HepG2 (cell line): ENCODE results near the gene PLSCR4. TPM values are rescaled to one million over a fixed set of nuclear protein-coding genes. Genes with fewer than 3 reads are reported as not detected.

Experiments
- ATAC-seq: fragments of 200-7000 bp; cut with Tn5 transposase; 3 replicates; pipeline ENCODE4 v1.9.1; 2020; ENCODE audit warnings: mild to moderate bottlenecking, moderate library complexity
- BruUV-seq: library from RNA; stranded (reverse); fragments of 400-500 nt; replicated peaks from 2 replicates; lab custom pipeline; 2021; lab: Mats Ljungman, UMichigan
- CTCF ChIA-PET: fragments of 300-600 bp; formaldehyde crosslinking; extraction: SDS; loops from one replicate; lab custom pipeline; 2021; ENCODE audit warnings: low total read pairs, inconsistent platforms, low intra/inter-chr PET ratio; lab: Yijun Ruan, JAX
- POLR2A ChIA-PET: fragments of 350-600 bp; sonication (Branson Sonifier 250); formaldehyde crosslinking; loops from one replicate; lab custom pipeline; 2020; ENCODE audit warnings: antibody characterized with exemption, inconsistent platforms; lab: Yijun Ruan, JAX
- DNase-seq: peaks from one replicate; pipeline ENCODE4 v3.0.0-alpha.2; 2015; ENCODE audit warnings: low spot score
- FAIRE-seq: peaks from 3 replicates; lab custom pipeline; 2011; peaks lifted over from hg19 to GRCh38; lab: Jason Lieb, UNC
- H2AFZ ChIP-seq: one replicate; pipeline ENCODE4 v1.6.1; 2011; ENCODE audit warnings: low read length, inconsistent platforms
- H3K27ac ChIP-seq: fragments of 300-600 bp; 3 replicates; pipeline ENCODE4 v1.8.0; 2011; ENCODE audit warnings: mixed run types, mild to moderate bottlenecking, mixed read lengths, low read length, inconsistent platforms; ENCODE audit not compliant: insufficient read depth; ENCODE audit errors: extremely low read length
- H3K27me3 ChIP-seq, 2 experiments: fragments of 200-600 bp in 1 of 2; 2 replicates in 1 of 2; 3 replicates in 1 of 2; pipeline versions ENCODE4 v1.6.0 to v1.8.0; 2011; ENCODE audit warnings: low read length in 2 of 2, mild to moderate bottlenecking in 2 of 2, moderate library complexity in 2 of 2, inconsistent platforms in 1 of 2; ENCODE audit not compliant: insufficient read depth in 2 of 2, control insufficient read depth in 1 of 2
- H3K36me3 ChIP-seq, 2 experiments: fragments of 200-600 bp in 1 of 2; replicated peaks in 1 of 2; 2 replicates in 1 of 2; 3 replicates in 1 of 2; pipeline versions ENCODE4 v1.5.1 to v1.8.0; 2011; ENCODE audit warnings: low read length in 2 of 2, inconsistent platforms in 1 of 2; ENCODE audit not compliant: insufficient read depth in 2 of 2, control insufficient read depth in 1 of 2
- H3K4me1 ChIP-seq: 2 replicates; pipeline ENCODE4 v1.5.1; 2012; ENCODE audit warnings: low read length, inconsistent platforms; ENCODE audit not compliant: insufficient read depth
- H3K4me2 ChIP-seq: 2 replicates; pipeline ENCODE4 v1.6.0; 2011; ENCODE audit warnings: low read depth, low read length, inconsistent platforms
- H3K4me3 ChIP-seq, 3 experiments: fragments of 200-600 bp in 1 of 3; sonication (generic), shearing (Covaris generic) in 1 of 3; replicated peaks in 1 of 3; 2 replicates each; pipeline ENCODE4 v1.5.1; 2011 to 2016; ENCODE audit warnings: low read length in 3 of 3, inconsistent platforms in 2 of 3, low read depth in 2 of 3, mild to moderate bottlenecking in 2 of 3, control low read depth in 1 of 3, mixed read lengths in 1 of 3; ENCODE audit not compliant: insufficient read depth in 1 of 3
- H3K79me2 ChIP-seq: one replicate; pipeline ENCODE4 v1.6.1; 2011; ENCODE audit warnings: low read length, inconsistent platforms; ENCODE audit not compliant: insufficient read depth
- H3K9ac ChIP-seq: 2 replicates; pipeline ENCODE4 v1.6.0; 2011; ENCODE audit warnings: mild to moderate bottlenecking, low read depth, low read length, inconsistent platforms; ENCODE audit not compliant: insufficient read depth
- H3K9me3 ChIP-seq: 2 replicates; pipeline ENCODE4 v1.5.1; 2012; ENCODE audit warnings: mild to moderate bottlenecking, low read length
- H4K20me1 ChIP-seq: 2 replicates; pipeline ENCODE4 v1.6.0; 2011; ENCODE audit warnings: inconsistent platforms, mild to moderate bottlenecking, low read length, moderate library complexity; ENCODE audit not compliant: insufficient read depth
- AHDC1 ChIP-seq: sonication (generic); formaldehyde crosslinking; IDR thresholded peaks from 2 replicates; pipeline ENCODE4 v1.5.1; 2020; ENCODE audit warnings: mild to moderate bottlenecking, missing genetic modification reagents, borderline replicate concordance
- KLF13 ChIP-seq: sonication (generic); formaldehyde crosslinking; IDR thresholded peaks from 2 replicates; pipeline ENCODE4 v1.4.0; 2020; ENCODE audit warnings: mild to moderate bottlenecking, missing genetic modification reagents
- MAX ChIP-seq: IDR thresholded peaks from 2 replicates; pipeline ENCODE4 v1.6.1; 2012; ENCODE audit warnings: inconsistent platforms
- MTF2 ChIP-seq: sonication (generic); formaldehyde crosslinking; IDR thresholded peaks from 2 replicates; pipeline ENCODE4 v1.5.0; 2020; ENCODE audit warnings: missing genetic modification reagents, borderline replicate concordance
- NCOA1 ChIP-seq: sonication (generic); formaldehyde crosslinking; IDR thresholded peaks from 2 replicates; pipeline ENCODE4 v1.9.0; 2021; ENCODE audit warnings: missing genetic modification reagents
- NFYB ChIP-seq: sonication (generic); formaldehyde crosslinking; IDR thresholded peaks from 2 replicates; pipeline ENCODE4 v1.4.0; 2020; ENCODE audit warnings: missing genetic modification reagents
- PATZ1 ChIP-seq: sonication (generic); formaldehyde crosslinking; IDR thresholded peaks from 2 replicates; pipeline ENCODE4 v1.4.0; 2020; ENCODE audit warnings: missing genetic modification reagents
- ZNF124 ChIP-seq: sonication (generic); formaldehyde crosslinking; IDR thresholded peaks from 2 replicates; pipeline ENCODE4 v1.4.0; 2020; ENCODE audit warnings: missing genetic modification reagents
- ZNF263 ChIP-seq: sonication (generic); formaldehyde crosslinking; IDR thresholded peaks from 2 replicates; pipeline ENCODE4 v1.4.0; 2020; ENCODE audit warnings: missing genetic modification reagents
- ZNF280D ChIP-seq: sonication (generic); formaldehyde crosslinking; IDR thresholded peaks from 2 replicates; pipeline ENCODE4 v1.5.1; 2020; ENCODE audit warnings: mild to moderate bottlenecking, missing genetic modification reagents
- ZNF530 ChIP-seq: sonication (generic); formaldehyde crosslinking; IDR thresholded peaks from 2 replicates; pipeline ENCODE4 v1.5.0; 2020; ENCODE audit warnings: low read depth, mild to moderate bottlenecking, missing genetic modification reagents
- ZNF546 ChIP-seq: sonication (generic); formaldehyde crosslinking; conservative IDR thresholded peaks from 2 replicates; pipeline ENCODE4 v1.8.1; 2023; ENCODE audit warnings: mild to moderate bottlenecking, missing genetic modification reagents
- WGBS: methylation state at CpG from one replicate; pipeline ENCODE4 v1.1.6; 2017; ENCODE audit warnings: low lambda C conversion rate; 5-methylcytosine and 5-hydroxymethylcytosine counted together
- in situ Hi-C: cut with HindIII; loops from 2 replicates; pipeline ENCODE4 v1.10.0; 2017; ENCODE audit warnings: low pct_unique_long_range_greater_than_20kb; ENCODE audit not compliant: extremely low pct_ligation_motif_present
- intact Hi-C: fragments of 100-400 bp; cut with micrococcal nuclease; formaldehyde crosslinking; loops from one replicate; pipeline ENCODE4 v1.10.0; 2022; ENCODE audit not compliant: unreplicated experiment
- polyA plus RNA-seq, 8 experiments: library from polyadenylated mRNA; depleted of rRNA in 3 of 8; stranded (reverse) in 7 of 8; unstranded in 1 of 8; fragments of >200 nt; fragmentation: Illumina TruSeq in 4 of 8; extraction: Trizol in 4 of 8; gene quantifications; 2 replicates each; pipeline versions ENCODE4 v1.2.1 to v1.2.3, GENCODE V29; 2011 to 2016; ENCODE audit warnings: low read depth in 4 of 8, missing spikeins in 1 of 8, mixed read lengths in 1 of 8; ENCODE audit not compliant: insufficient read depth in 1 of 8
- total RNA-seq, 5 experiments: library from RNA; depleted of rRNA; stranded (reverse); fragments of >200 nt; fragmentation: Illumina TruSeq; extraction: Trizol; gene quantifications; 2 replicates each; pipeline ENCODE4 v1.2.3, GENCODE V29; 2016; ENCODE audit warnings: low read depth in 1 of 5

PLSCR4 gene
- total and polyA plus RNA-seq, 2 of the 13 experiments (the other 11 are each of a cell fraction or from before 2014, with no cell fraction given): 1.5 to 59.0 TPM

GRCh38 chr3:146161663-146162002 is 89.3 kb downstream of the PLSCR4 start:
- Histone ChIP-seq H3K27me3 (no peaks in the 10 kb centered on the region; a peak in 1 of 5 replicates), H3K4me3 (peak overlapping the region; percentile 94 to 96 (median 94)), H3K79me2 (peaks cover 48% of the 10 kb centered on the region), H3K9ac (peak overlapping the region; percentile 92), H3K27ac (peak overlapping the region; percentile 97), H4K20me1 (peaks cover 41% of the 10 kb centered on the region), H2AFZ (no peak overlapping the region), H3K4me2 (peak overlapping the region; percentile 98), H3K36me3 (no peaks in the 10 kb centered on the region; a peak in 2 of 5 replicates), H3K9me3 (no peaks in the 10 kb centered on the region), H3K4me1 (peaks cover 66% of the 10 kb centered on the region)
- TSS peak; percentile 95 for BruUV-seq
- FAIRE-seq (no peak), ATAC-seq (peak; percentile 19), DNase-seq (peak; percentile 50)
- CTCF ChIA-PET: no interaction called here
- POLR2A ChIA-PET: interaction anchor here (0.6 to 2.5 kb wide), 19 partner anchors 8 to 419 kb away, joined by 3 to 17 read pairs (median 4); no protein-coding TSS in a partner anchor
- intact Hi-C loops: loop anchor here (1.0 to 5.0 kb wide), 3 partner anchors 9 to 47 kb away; no protein-coding TSS in a partner anchor
- WGBS: 1% methylated on average over 15 of the region's 15 CpGs
- in situ Hi-C loops: loop anchor here (10.0 kb wide), 1 partner anchor 97 kb away; no protein-coding TSS in a partner anchor
- 0 out of 2 replicates have a peak, but pooled peaks have one; percentile 36 for TF ChIP-seq ZNF546
- TF ChIP-seq NFYB (CRISPR knock-in tag): no peak
- no peak for TF ChIP-seq KLF13
- TF ChIP-seq MTF2 (CRISPR knock-in tag): no peak
- TF ChIP-seq ZNF280D (CRISPR knock-in tag): no peak
- 0 out of 2 replicates have a peak, but pooled peaks have one; percentile 8 for TF ChIP-seq PATZ1 (CRISPR knock-in tag)
- 0 out of 2 replicates have a peak, but pooled peaks have one; percentile 5 for TF ChIP-seq NCOA1
- no peak for TF ChIP-seq ZNF530 (CRISPR knock-in tag)
- TF ChIP-seq ZNF263 (CRISPR knock-in tag): no peak
- no peak; the same call in 1 of the 2 replicates for TF ChIP-seq ZNF124 (CRISPR knock-in tag)
- peak; percentile 9; the same call in 1 of the 2 replicates for TF ChIP-seq AHDC1 (CRISPR knock-in tag)
- peak; percentile 76; the same call in 1 of the 2 replicates for TF ChIP-seq MAX
